Karpas-422 (cell line): ENCODE measurements around the gene PLA2G2F. TPM values are rescaled to one million over a fixed set of nuclear protein-coding genes. Genes with fewer than 3 reads are reported as not detected.

Source experiments
- DNase-seq: peaks from one replicate; pipeline ENCODE4 v3.0.0-alpha.2; 2015
- H2AFZ ChIP-seq: fragments of 200-600 bp; sonication (generic); 2 replicates; pipeline ENCODE4 v1.6.1; 2014; ENCODE audit warnings: antibody characterized with exemption, low read length, mixed read lengths
- H3K27ac ChIP-seq: fragments of 200-600 bp; sonication (generic); 2 replicates; pipeline ENCODE4 v1.5.1; 2014; ENCODE audit warnings: mild to moderate bottlenecking, low read length, moderate library complexity
- H3K27me3 ChIP-seq: fragments of 200-600 bp; sonication (generic); 2 replicates; pipeline ENCODE4 v1.6.1; 2014; ENCODE audit warnings: low read length, mixed read lengths
- H3K36me3 ChIP-seq: fragments of 200-600 bp; sonication (generic); 2 replicates; pipeline ENCODE4 v1.6.1; 2014; ENCODE audit warnings: low read length, mixed read lengths; ENCODE audit not compliant: insufficient read depth
- H3K4me1 ChIP-seq: fragments of 200-600 bp; sonication (generic); 2 replicates; pipeline ENCODE4 v1.6.1; 2014; ENCODE audit warnings: mild to moderate bottlenecking, low read length, mixed read lengths
- H3K4me2 ChIP-seq: fragments of 200-600 bp; sonication (generic); 2 replicates; pipeline ENCODE4 v1.6.1; 2014; ENCODE audit warnings: low read length, low read depth, mild to moderate bottlenecking; ENCODE audit not compliant: poor library complexity, severe bottlenecking
- H3K4me3 ChIP-seq: fragments of 200-600 bp; sonication (generic); 2 replicates; pipeline ENCODE4 v1.5.1; 2014; ENCODE audit warnings: mild to moderate bottlenecking, antibody characterized with exemption, low read length, mixed read lengths
- H3K79me2 ChIP-seq: fragments of 200-600 bp; sonication (generic); 2 replicates; pipeline ENCODE4 v1.6.1; 2014; ENCODE audit warnings: mild to moderate bottlenecking, low read length, mixed read lengths
- H3K9ac ChIP-seq: fragments of 200-600 bp; sonication (generic); 2 replicates; pipeline ENCODE4 v1.6.0; 2014; ENCODE audit warnings: low read length
- H3K9me2 ChIP-seq: fragments of 200-600 bp; sonication (generic), shearing (Covaris generic); replicated peaks from 2 replicates; pipeline ENCODE4 v1.6.0; 2014; ENCODE audit warnings: mild to moderate bottlenecking, low read length, moderate library complexity; ENCODE audit not compliant: insufficient read depth
- H3K9me3 ChIP-seq: fragments of 300-700, 200-600 bp; sonication (generic); 2 replicates; pipeline ENCODE4 v1.6.1; 2014; ENCODE audit warnings: low read length, mixed read lengths
- H4K20me1 ChIP-seq: fragments of 200-600 bp; sonication (generic); 2 replicates; pipeline ENCODE4 v1.6.1; 2014; ENCODE audit warnings: mild to moderate bottlenecking, antibody characterized with exemption, low read length, low read depth; ENCODE audit not compliant: insufficient read depth
- total RNA-seq: library from RNA; depleted of rRNA; stranded (reverse); fragments of >200 nt; shearing (Covaris generic); gene quantifications from 2 replicates; pipeline ENCODE4 v1.2.3, GENCODE V29; 2014; ENCODE audit warnings: low replicate concordance; rRNA removed

Gene PLA2G2F, protein sequence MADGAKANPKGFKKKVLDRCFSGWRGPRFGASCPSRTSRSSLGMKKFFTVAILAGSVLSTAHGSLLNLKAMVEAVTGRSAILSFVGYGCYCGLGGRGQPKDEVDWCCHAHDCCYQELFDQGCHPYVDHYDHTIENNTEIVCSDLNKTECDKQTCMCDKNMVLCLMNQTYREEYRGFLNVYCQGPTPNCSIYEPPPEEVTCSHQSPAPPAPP
- not detected in 2 replicates for total RNA-seq

DNA sequence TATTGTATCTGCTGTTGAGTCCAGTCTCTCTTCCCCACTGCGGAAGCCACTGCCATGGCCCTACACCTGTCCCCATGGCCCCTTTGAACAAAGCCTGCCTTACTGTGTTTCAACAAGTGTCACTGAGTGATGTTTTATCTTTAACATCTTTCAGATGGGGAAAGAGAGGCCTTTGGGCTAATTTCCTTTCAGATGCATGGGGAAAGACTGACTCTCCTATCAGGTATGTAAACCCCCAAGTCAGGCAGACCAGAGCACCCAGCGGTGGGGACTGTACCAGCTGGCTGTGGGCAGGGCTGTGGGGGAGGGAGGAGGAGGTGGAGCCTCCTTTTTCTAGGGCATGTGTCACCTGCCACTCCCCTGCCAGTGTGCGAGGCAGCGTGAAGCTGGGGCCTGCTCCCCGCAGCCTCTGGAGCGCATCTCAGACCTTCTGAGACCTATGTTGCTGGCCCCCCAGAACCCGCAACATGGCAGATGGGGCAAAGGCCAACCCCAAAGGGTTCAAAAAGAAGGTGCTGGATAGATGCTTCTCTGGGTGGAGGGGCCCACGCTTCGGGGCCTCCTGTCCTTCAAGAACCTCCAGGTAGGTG, at the start of gene PLA2G2F:
TSS of gene PLA2G2F (plus strand) at position 363 of the 590 bp plus-strand sequence. CDS start at position 468, 105 bp downstream.
- DNase-seq, result no peak
- Histone ChIP-seq H3K27me3 (no peaks in the 10 kb centered on the region), H3K36me3 (no peaks in the 10 kb centered on the region), H3K79me2 (no peaks in the 10 kb centered on the region), H3K27ac (no peak within 1 kb of the TSS), H2AFZ (no peak within 1 kb of the TSS), H3K9me3 (no peaks in the 10 kb centered on the region), H3K9ac (no peak within 1 kb of the TSS), H3K4me3 (no peak within 1 kb of the TSS), H3K4me2 (no peak within 1 kb of the TSS), H4K20me1 (no peaks in the 10 kb centered on the region), H3K4me1 (no peaks in the 10 kb centered on the region), H3K9me2 (no peaks in the 10 kb centered on the region)

GRCh38 chr1:20089328-20090077, 49.6 kb upstream of the PLA2G2F start:
- H3K4me1 ChIP-seq, result peaks cover 5% of the 10 kb centered on the region; the same call in 1 of the 2 replicates
- H3K27me3 ChIP-seq, result no peaks in the 10 kb centered on the region
- no peak overlapping the region for H3K4me3 ChIP-seq
- no peak overlapping the region for H3K27ac ChIP-seq
- H4K20me1 ChIP-seq, result no peaks in the 10 kb centered on the region
- no peak overlapping the region for H3K9ac ChIP-seq
- DNase-seq, result peak; percentile 50
- no peaks in the 10 kb centered on the region for H3K79me2 ChIP-seq
- no peaks in the 10 kb centered on the region for H3K9me3 ChIP-seq
- no peaks in the 10 kb centered on the region for H3K9me2 ChIP-seq
- no peak overlapping the region for H3K4me2 ChIP-seq
- no peak overlapping the region for H2AFZ ChIP-seq
- no peaks in the 10 kb centered on the region for H3K36me3 ChIP-seq

GRCh38 chr1:20090119-20090518, 49.0 kb upstream of the PLA2G2F start:
- Histone ChIP-seq H3K9ac (no peak overlapping the region), H3K4me1 (peaks cover 5% of the 10 kb centered on the region; the same call in 1 of the 2 replicates), H3K27ac (no peak overlapping the region), H3K9me3 (no peaks in the 10 kb centered on the region), H3K4me3 (no peak overlapping the region), H3K9me2 (no peaks in the 10 kb centered on the region), H3K27me3 (no peaks in the 10 kb centered on the region), H3K79me2 (no peaks in the 10 kb centered on the region), H3K4me2 (no peak overlapping the region), H2AFZ (no peak overlapping the region), H3K36me3 (no peaks in the 10 kb centered on the region), H4K20me1 (no peaks in the 10 kb centered on the region)
- DNase-seq, result no peak

GRCh38 chr1:20090641-20091040, 48.5 kb upstream of the PLA2G2F start:
- no peak overlapping the region for H3K4me3 ChIP-seq
- no peak overlapping the region for H2AFZ ChIP-seq
- no peaks in the 10 kb centered on the region for H3K36me3 ChIP-seq
- no peaks in the 10 kb centered on the region for H3K9me2 ChIP-seq
- H3K9ac ChIP-seq, result no peak overlapping the region
- H3K9me3 ChIP-seq, result no peaks in the 10 kb centered on the region
- H3K27ac ChIP-seq, result no peak overlapping the region
- no peaks in the 10 kb centered on the region for H3K79me2 ChIP-seq
- no peaks in the 10 kb centered on the region for H3K27me3 ChIP-seq
- H3K4me2 ChIP-seq, result no peak overlapping the region
- no peaks in the 10 kb centered on the region for H4K20me1 ChIP-seq
- H3K4me1 ChIP-seq, result peaks cover under 1% of the 10 kb centered on the region; the same call in 1 of the 2 replicates
- DNase-seq, result no peak

GRCh38 chr1:20093303-20093702, 45.8 kb upstream of the PLA2G2F start:
- Histone ChIP-seq H2AFZ (no peak overlapping the region), H4K20me1 (no peaks in the 10 kb centered on the region), H3K4me2 (no peak overlapping the region), H3K9me3 (no peaks in the 10 kb centered on the region), H3K9me2 (no peaks in the 10 kb centered on the region), H3K4me1 (no peaks in the 10 kb centered on the region), H3K36me3 (no peaks in the 10 kb centered on the region), H3K27me3 (no peaks in the 10 kb centered on the region), H3K9ac (no peak overlapping the region), H3K27ac (no peak overlapping the region), H3K79me2 (no peaks in the 10 kb centered on the region), H3K4me3 (no peak overlapping the region)
- no peak for DNase-seq

- DNase-seq, result no peak
- Histone ChIP-seq H4K20me1 (no peaks in the 10 kb centered on the region), H3K4me3 (no peak overlapping the region)
These were observed 45.2 kb upstream of the PLA2G2F start for GRCh38 chr1:20093940-20094391.

GRCh38 chr1:20095564-20096434, 43.3 kb upstream of the PLA2G2F start:
- no peak overlapping the region for H3K9ac ChIP-seq
- no peaks in the 10 kb centered on the region for H3K4me1 ChIP-seq
- no peaks in the 10 kb centered on the region for H3K27me3 ChIP-seq
- H3K9me2 ChIP-seq, result no peaks in the 10 kb centered on the region
- no peak overlapping the region for H3K27ac ChIP-seq
- no peaks in the 10 kb centered on the region for H3K9me3 ChIP-seq
- H3K79me2 ChIP-seq, result no peaks in the 10 kb centered on the region
- no peak overlapping the region for H2AFZ ChIP-seq
- no peaks in the 10 kb centered on the region for H4K20me1 ChIP-seq
- no peak overlapping the region for H3K4me3 ChIP-seq
- no peak overlapping the region for H3K4me2 ChIP-seq
- DNase-seq, result no peak
- no peaks in the 10 kb centered on the region for H3K36me3 ChIP-seq

More at GRCh38 chr1:20093940-20094391, 45.2 kb upstream of the PLA2G2F start:
- no peaks in the 10 kb centered on the region for H3K79me2 ChIP-seq
- H3K9ac ChIP-seq, result no peak overlapping the region
- no peak overlapping the region for H3K27ac ChIP-seq
- H3K9me3 ChIP-seq, result no peaks in the 10 kb centered on the region
- H3K27me3 ChIP-seq, result no peaks in the 10 kb centered on the region
- no peaks in the 10 kb centered on the region for H3K4me1 ChIP-seq
- no peaks in the 10 kb centered on the region for H3K9me2 ChIP-seq
- no peak overlapping the region for H3K4me2 ChIP-seq
- no peak overlapping the region for H2AFZ ChIP-seq
- no peaks in the 10 kb centered on the region for H3K36me3 ChIP-seq
